HG03354 (cell line): ENCODE measurements around the gene NUP188.
"Not testable (repeated sequence)": the region's sequence is repeated elsewhere in the genome, so short reads cannot be mapped to it uniquely, and the experiment has no call there.

Experiments used
- ATAC-seq: cut with Tn5 transposase; IDR thresholded peaks from one replicate; pipeline ENCODE4 v1.9.1; 2021; ENCODE audit warnings: mild to moderate bottlenecking; ENCODE audit not compliant: unreplicated experiment, poor library complexity, severe bottlenecking

NUP188 gene

GRCh38 chr9:129002992-129003391, 55.5 kb downstream of the NUP188 start:
- no peak for ATAC-seq

- not testable (repeated sequence) for ATAC-seq
Measured at GRCh38 chr9:129004173-129004572, 56.7 kb downstream of the NUP188 start.

DNA sequence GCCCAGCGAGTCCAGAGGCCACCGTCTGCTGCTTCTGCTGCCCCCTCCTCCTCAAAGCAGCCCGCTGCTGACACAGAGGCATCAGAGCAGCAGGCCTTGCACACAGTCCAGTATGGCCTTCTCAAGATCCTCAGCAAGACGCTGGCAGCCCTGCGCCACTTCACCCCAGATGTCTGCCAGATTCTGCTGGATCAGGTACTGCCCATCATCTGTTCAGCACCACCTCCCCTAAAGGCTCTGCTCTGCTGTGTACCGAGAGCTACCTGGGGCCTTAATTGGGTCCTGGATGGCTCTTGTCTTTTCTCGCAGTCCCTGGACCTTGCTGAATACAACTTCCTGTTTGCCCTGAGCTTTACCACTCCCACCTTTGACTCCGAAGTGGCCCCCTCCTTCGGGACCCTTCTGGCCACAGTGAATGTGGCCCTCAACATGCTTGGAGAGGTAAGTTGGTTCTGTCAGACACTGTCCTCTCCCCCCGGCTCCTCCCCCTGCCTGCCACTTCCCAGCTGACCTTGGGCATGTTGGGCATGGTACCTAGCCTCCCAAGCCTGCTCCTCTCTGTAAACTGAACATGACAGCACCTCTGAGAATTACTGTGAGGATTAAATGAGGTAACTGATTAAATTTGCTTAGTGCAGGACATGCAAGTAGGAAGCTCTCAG, 58.0 kb downstream of the NUP188 start:
- ATAC-seq: no peak

GRCh38 chr9:129006328-129007034, 59.0 kb downstream of the NUP188 start:
- no peak for ATAC-seq

DNA sequence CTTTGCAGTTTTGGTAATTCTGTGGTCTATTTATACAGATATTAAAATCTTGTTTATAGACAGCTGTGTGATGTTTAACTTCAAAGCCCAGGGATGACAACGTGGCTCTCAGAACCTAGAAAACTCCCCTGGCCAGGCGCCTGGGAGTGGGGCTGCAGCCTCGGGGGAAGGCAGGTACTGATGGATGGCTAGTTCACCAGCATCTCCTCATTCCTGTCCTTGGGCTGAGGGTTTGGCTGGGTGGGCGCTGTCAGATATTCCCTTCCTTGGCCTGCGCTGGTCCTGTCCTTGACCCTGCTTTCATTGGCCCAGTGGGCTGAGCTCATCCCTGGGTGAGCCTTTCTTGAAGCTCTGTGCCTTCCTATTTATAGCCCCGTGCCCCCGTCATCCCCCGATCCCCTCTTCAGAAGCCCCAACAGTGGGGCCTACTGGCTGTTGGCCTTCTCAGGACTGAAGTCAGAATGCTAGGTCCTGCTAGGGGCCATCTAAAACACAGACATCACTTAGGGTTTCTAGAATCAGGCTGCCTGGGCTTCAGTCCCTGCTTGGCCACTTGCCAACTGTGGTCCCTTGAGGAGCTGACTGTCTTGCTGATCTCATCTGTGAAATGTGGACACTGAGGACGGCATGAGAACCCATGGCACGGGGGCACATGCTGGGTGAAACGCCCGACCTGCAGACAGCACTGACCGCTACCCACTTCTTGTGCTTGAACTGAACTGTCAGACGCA, 59.7 kb downstream of the NUP188 start:
- no peak for ATAC-seq

- no peak for ATAC-seq
Measured at GRCh38 chr9:129007766-129008468, 60.4 kb downstream of the NUP188 start.

GRCh38 chr9:129008469-129008965, 61.0 kb downstream of the NUP188 start:
- ATAC-seq: no peak

GRCh38 chr9:129008986-129009583, 61.6 kb downstream of the NUP188 start:
- ATAC-seq: no peak

GRCh38 chr9:129009584-129010141, 62.2 kb downstream of the NUP188 start:
- ATAC-seq: no peak

GRCh38 chr9:129010267-129010975, 62.9 kb downstream of the NUP188 start:
- no peak for ATAC-seq

GRCh38 chr9:129011170-129011569, 63.7 kb downstream of the NUP188 start:
- ATAC-seq: no peak

DNA sequence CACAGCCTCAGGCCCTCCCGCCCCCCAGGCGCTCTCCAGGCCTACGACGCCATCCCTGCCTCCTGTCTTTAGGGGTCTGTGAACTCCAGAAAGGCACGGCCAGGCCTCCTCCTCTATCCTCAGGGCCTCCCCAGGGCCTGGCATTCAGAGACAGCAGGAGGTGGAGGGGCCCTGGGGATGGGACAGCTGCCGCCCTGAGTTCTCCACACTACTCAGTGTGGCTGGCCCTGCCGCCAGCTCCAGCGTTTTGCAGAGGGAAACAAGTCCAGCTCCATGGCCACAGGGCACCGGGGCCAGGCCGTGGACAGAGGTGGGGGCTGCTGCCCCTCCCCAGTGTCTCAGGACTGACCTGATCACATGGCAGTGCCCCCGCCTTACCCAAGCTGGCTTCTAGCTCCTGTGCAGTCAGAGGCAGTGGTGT, 64.3 kb downstream of the NUP188 start:
- ATAC-seq: no peak

DNA sequence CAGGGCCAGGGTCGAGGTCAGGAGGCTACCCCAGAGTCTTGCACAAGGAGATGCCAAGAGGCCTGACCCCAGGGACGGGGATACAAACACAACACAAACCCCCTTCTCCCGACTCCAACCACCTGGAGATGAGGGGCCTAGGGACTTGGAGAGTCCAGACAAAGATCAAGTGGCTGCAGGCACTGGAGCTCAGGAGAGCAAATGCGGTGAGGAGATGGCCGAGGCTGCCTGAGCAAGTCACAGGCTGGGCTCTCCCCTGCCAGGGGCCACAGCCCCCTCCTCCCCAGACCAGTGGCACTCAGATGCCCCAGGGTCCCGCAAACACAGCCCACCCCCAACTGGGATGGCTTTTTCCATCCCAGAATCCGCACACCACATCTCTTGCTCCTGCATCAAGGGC, 64.8 kb downstream of the NUP188 start:
- ATAC-seq: no peak

DNA sequence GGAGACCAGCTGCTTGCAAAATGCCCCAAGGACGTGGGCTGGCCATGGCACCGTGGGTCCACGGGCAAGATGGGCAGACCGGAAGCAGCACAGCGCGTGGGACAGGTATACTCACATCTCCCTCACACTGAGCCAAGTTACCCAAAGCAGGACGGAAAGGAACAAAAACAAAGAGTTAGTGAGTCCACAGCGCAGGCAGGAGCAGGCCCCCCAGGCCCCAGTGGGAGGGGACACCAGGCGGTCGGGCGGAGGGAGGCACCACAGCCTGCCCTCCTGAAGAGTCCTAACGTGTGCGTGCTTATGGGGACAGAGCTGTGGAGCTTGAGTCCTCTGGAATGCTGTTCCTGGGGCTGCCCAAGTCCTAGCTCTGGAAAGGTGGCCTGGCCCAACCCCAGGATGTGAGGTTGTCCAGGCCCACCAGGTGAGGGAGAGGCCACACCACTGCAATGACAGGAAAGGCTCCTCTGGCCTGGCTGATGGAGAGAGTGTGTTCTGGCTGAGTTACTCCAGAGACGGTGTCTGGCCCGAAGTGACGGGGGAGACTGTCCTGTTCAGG, 65.5 kb downstream of the NUP188 start:
- ATAC-seq: no peak

- ATAC-seq: no peak
Measured at GRCh38 chr9:129013674-129014073, 66.2 kb downstream of the NUP188 start.

DNA sequence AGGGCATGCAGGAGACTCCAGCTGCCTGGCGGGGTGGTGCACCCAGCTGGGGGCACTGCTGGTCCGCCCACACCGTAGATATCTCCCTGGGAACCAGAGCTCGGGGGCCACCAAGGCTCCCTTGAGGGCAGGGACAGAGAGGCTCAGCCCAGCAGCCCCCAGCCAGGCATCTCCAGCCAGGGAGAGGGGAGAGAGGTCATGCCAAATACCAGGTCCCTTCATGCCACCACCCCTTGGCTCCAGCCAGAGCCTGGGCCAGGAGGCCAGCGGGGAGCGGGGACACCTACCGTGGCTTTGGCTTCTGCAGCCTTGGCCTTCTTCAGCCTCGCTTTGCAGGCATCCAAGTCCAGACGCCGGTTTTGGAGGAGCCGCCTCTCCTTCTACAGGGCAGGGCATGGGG, 66.6 kb downstream of the NUP188 start:
- ATAC-seq: no peak

DNA sequence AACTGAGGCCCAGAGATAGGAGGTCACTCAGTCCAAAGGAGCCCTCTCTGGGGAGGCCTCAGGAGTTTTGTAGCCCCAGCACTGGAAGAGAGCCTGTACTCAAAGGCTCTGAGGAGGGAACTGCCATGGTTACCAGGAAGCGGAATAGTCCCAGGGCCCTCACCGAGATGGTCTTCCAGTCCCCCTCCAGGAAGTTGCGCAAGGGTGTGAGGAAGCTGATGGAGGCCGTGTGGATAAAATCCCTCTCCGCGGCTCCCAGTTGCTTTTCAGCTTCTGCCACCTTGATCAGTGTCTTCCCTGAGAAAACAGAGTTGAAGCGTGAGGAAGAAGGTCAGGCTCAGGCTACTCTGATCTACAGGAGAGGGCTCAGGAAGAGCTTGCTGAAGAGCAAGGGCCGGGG, 67.1 kb downstream of the NUP188 start:
- ATAC-seq: no peak

DNA sequence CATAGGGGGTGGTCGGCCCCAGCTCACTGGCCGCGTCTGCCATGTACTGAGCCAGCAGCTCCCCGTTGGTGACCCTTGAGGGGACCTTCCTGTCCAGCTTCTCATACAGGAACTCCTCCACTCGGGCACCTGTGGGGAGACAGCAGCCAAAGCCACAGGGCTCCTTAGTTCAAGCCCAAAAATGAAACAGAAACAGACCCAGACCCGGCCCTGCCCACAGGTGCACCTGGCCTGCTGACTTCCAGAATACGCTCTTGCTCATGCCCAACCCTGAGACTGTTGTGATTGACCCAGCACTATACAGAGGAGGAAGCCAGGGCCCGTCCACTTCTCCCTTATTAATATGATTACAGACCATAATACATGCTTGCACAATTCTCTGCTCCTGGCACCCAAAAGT, 73.6 kb downstream of the NUP188 start:
- ATAC-seq: peak; percentile 90

- no peak for ATAC-seq
Measured at GRCh38 chr9:129022037-129022436, 74.5 kb downstream of the NUP188 start.
